Measurements from ENCODE around the gene COPG2.
"Not testable (repeated sequence)": the region's sequence is repeated elsewhere in the genome, so short reads cannot be mapped to it uniquely, and the experiment has no call there.

Gene COPG2

GRCh38 chr7:130649004-130649790, 19.4 kb downstream of the COPG2 start:
- DNase-seq (ENCODE audit: low read depth in 2 of 2), result no peak

GRCh38 chr7:130648580-130648979, 20.0 kb downstream of the COPG2 start:
- DNase-seq (ENCODE audit: low read depth in 2 of 2), result no peak

DNA sequence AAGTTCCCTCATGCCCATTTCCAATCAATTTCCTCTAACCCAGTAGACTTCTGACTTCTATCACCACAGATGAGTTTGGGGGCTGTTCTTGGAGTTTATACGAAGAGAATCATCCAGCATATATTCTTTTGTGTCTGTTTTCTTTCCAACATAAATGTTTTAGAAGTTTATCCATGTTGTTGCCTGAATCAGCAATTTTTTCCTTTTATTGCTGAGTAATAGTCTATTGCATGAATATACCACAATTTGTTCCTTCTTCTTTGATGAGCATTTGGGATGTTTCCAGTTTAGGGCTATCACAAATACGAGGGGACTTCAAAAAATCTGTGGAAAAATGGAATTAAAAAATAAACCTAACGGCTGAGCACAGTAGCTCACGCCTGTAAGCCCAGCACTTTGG, 26.2 kb downstream of the COPG2 start:
- no peak for DNase-seq (ENCODE audit: low read depth in 2 of 2)

GRCh38 chr7:130641497-130641896, 27.1 kb downstream of the COPG2 start:
- DNase-seq (ENCODE audit: low read depth in 2 of 2), result no peak

DNA sequence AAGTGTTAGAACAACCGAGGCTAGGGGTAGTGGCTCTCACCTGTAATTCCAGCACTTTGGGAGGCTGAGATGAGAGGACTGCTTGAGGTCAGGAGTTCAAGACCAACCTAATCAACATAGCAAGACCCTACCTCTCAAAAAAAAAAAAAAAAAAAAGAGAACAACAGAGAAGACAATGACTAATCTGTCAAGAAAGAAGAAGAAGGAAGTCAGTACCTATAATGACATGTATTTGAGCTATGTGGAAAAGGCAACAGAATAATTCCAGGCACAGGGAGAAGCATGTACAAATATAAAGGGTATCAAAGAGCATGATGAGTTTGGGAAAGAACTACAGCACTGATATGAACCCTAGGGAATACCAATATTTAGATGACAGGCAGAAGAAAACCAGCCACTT, 27.5 kb downstream of the COPG2 start:
- no peak for DNase-seq (ENCODE audit: low read depth in 2 of 2)

GRCh38 chr7:130639388-130639787, 29.2 kb downstream of the COPG2 start:
- DNase-seq (ENCODE audit: low read depth in 2 of 2), result no peak

DNA sequence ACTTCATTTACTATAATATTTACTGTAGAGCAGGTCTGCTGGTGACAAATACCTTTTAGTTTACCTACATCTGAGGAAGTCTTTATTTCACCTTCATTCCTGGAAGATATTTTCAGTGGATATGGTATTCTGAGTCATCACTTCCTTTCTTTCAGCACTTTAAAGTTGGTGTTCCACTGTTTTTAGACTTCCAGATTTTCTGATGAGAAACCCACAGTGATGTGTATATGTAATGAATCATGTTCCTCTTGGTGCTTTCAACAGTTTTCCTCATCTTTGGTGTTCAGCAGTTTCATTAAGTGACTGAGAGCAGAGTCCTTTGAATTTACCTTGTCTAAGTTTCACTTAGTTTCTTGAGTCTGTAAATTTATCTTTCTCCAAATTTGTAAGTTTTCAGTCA, 36.4 kb downstream of the COPG2 start:
- no peak for DNase-seq (ENCODE audit: low read depth in 2 of 2)

DNA sequence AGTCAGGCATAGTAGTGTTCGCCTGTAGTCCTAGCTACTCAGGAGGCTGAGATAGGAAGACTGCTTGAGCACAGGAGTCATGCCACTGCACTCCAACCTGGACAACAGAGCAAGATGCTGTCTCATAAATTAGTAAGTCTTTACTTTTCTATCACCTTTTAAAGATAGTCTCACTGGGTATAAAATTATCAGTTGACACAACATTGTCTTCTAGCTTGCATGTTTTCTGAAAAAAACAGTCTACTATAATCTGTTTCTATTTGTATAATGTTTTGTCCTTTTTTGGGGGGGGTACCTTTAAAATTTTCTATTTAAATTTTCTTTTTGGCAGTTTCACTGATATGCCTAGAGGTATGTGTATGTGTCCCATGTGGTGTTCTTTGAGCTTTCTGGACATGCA, 39.6 kb downstream of the COPG2 start:
- DNase-seq (ENCODE audit: low read depth in 2 of 2), result no peak

DNA sequence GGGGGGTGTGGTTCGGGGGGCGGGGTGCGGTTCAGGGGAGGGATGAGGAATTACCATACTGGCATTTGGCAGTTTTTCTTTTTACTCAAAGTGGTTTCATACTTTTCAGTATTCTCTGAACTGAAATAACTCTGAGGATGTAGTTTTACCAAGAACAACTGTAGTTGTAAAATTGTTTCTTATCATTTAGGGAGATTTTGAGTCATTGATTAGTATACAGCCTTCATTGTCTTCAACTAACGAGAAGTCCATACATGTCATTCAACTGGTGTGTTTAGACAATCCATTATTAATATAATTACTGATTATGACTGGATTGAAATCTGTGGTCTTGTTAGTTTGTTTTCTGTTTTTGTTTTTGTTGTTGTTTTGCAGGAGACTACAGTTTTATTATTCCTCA, 40.8 kb downstream of the COPG2 start:
- DNase-seq (ENCODE audit: low read depth in 2 of 2), result no peak

DNA sequence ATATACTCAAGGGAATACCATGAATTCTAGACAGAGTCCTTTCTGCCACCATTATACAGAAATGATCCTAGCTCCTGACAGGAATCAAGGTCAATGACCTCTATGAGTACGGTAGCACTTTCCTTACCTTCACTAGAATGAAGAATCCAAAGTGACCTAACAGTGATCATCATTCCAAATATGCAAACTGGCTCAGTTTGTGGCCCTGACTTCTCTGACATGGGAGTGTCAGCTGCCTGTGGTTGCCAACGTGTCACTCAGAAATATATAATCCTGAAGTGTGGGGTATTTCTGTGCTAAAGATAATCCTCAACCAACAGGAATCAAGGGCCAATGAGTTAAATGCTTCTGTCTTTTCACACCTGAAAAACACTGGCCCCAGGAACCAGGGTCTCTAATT, 45.7 kb downstream of the COPG2 start:
- DNase-seq (ENCODE audit: low read depth in 2 of 2), result no peak

- DNase-seq (ENCODE audit: low read depth in 2 of 2), result no peak
Observed at GRCh38 chr7:130615583-130615982, 53.0 kb downstream of the COPG2 start.

DNA sequence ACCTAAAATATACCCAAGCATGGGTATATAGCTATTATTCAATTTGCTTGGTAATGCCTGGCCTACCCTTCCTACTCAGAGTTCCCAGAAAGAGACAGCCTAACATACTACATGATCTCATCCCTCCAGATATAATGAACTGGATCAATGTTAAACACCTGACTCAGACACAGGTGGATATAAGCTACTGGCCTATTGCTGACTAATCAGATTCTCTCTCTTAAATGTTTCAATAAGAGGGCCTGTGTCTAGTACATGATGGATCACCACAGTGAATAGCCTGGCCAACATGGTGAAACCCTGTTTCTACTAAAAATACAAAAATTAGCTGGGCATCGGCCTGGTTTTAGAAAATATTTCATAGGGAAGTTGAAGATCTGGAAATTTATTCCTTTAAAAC, 54.1 kb downstream of the COPG2 start:
- no peak for DNase-seq (ENCODE audit: low read depth in 2 of 2)

DNA sequence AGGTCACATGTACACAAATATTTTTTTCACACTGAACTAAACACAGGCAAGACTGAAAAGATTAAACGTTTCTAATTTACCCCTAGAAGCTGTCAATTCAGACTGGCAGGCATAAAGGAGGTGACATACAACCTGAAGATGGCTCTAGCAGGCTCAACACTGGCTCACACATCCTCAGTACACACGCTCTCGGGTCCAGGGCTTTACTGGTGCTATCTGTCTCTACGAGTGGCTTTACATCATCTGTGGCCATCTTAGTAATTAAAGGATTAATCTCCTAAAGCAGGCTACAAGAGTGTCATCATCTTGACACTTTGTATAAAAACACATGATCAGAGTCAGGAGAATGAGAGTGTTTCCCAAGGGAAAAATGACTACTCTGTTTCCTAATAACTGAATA, 57.3 kb downstream of the COPG2 start:
- DNase-seq (ENCODE audit: low read depth in 2 of 2), result no peak

GRCh38 chr7:130607066-130607465, 61.5 kb downstream of the COPG2 start:
- not testable (repeated sequence) for DNase-seq (ENCODE audit: low read depth in 2 of 2)

DNA sequence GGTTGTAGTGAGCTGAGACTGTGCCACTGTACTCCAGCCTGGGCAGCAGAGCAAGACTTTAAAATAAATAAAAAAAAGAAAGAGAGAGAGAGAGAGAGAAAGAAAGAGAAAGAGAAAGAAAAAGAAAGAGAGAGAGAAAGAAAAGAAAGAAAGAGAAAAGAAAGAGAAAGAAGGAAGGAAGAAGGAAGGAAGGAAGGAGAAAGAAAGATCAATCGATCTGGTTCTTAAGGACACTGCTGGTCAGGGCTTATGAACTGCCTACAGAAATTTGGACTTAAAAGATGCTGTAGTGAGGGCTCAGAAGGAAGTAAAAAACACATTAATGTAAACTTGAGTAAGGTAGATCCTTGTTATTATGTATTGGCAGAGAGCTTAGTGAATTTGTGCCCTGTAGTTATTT, 62.4 kb downstream of the COPG2 start:
- DNase-seq (ENCODE audit: low read depth in 2 of 2), result no peak

GRCh38 chr7:130598056-130598455, 70.5 kb downstream of the COPG2 start:
- no peak for DNase-seq (ENCODE audit: low read depth in 2 of 2)

DNA sequence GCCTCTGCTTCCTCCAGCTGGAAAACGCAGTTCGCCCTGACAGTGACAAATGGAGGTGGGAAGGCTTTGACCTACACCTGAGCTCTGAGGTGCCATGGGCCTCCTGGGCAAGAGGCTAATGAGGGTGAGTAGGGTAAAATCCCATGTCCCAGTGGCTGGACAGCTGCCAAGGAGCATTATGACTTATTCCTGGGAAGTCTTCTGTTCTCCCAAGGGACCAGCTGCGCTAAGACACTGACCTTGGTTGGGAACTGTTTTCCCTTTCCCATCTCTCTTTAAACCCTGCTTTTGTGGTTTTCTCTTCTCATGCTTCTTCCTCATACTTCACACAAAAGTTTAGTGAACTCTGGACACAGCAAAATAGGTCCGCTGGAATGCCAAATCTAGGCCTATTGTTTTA, 72.6 kb downstream of the COPG2 start:
- DNase-seq (ENCODE audit: low read depth in 2 of 2), result no peak

- DNase-seq (ENCODE audit: low read depth in 2 of 2), result no peak
Observed at GRCh38 chr7:130593033-130593432, 75.5 kb downstream of the COPG2 start.

- not testable (repeated sequence) for DNase-seq (ENCODE audit: low read depth in 2 of 2)
Observed at GRCh38 chr7:130591464-130591863, 77.1 kb downstream of the COPG2 start.

DNA sequence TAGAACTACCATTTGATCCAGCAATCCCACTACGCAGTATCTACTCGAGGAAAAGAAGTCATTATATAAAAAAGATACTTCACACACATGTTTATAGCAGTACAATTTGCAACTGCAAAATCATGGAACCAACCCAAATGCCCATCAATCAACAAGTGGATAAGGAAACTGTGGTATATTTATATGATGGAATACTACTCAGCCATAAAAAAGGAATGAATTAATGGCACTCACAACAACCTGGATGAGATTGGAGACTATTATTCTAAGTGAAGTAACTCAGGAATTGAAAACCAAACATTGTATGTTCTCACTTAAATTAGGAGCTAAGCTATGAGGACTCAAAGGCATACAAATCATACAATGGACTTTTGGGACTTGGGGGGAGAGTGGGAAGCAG, 82.6 kb downstream of the COPG2 start:
- not testable (repeated sequence) for DNase-seq (ENCODE audit: low read depth in 2 of 2)

GRCh38 chr7:130575110-130575509, 93.4 kb downstream of the COPG2 start:
- not testable (repeated sequence) for DNase-seq (ENCODE audit: low read depth in 2 of 2)

GRCh38 chr7:130570144-130570543, 98.4 kb downstream of the COPG2 start:
- not testable (repeated sequence) for DNase-seq (ENCODE audit: low read depth in 2 of 2)

DNA sequence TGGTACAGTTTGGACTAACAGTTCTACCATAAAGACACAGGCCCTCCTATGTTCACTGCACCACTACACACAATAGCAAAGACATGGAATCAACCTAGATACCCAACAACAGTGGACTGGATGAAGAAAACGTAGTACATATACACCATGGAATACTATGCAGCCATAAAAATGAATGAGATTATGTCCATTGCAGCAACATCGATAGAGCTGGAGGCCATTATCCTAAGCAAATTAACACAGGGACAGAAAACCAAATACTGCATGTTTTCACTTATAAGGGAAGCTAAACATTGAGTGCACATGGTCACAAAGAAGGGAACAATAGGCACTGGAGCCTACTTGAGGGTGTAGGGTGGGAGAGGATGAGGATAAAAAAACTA, 101.7 kb downstream of the COPG2 start:
- no peak for DNase-seq (ENCODE audit: low read depth in 2 of 2)
